HEK293T (cell line): ENCODE results near the gene PEX11B.

Source experiments
- BHLHE40 ChIP-seq: fragments of 450-650 bp; IDR thresholded peaks from 2 replicates; pipeline ENCODE4 v1.6.1; 2016; ENCODE audit warnings: mild to moderate bottlenecking, moderate library complexity, borderline replicate concordance
- CTBP1 ChIP-seq: fragments of 450-650 bp; IDR thresholded peaks from 2 replicates; pipeline ENCODE4 v1.6.1; 2016; ENCODE audit warnings: borderline replicate concordance
- ELF4 ChIP-seq: fragments of 450-650 bp; IDR thresholded peaks from 2 replicates; pipeline ENCODE4 v1.6.1; 2017; ENCODE audit warnings: antibody characterized with exemption
- FOXA1 ChIP-seq: fragments of 450-650 bp; IDR thresholded peaks from 2 replicates; pipeline ENCODE4 v1.6.1; 2016; ENCODE audit warnings: mild to moderate bottlenecking
- FOXK2 ChIP-seq: fragments of 450-650 bp; IDR thresholded peaks from 2 replicates; pipeline ENCODE4 v1.6.1; 2016; ENCODE audit warnings: mild to moderate bottlenecking
- FOXM1 ChIP-seq: fragments of 450-650 bp; IDR thresholded peaks from 2 replicates; pipeline ENCODE4 v1.6.1; 2017; ENCODE audit warnings: mild to moderate bottlenecking, borderline replicate concordance
- HDGF ChIP-seq: fragments of 450-650 bp; IDR thresholded peaks from 2 replicates; pipeline ENCODE4 v1.6.1; 2017; ENCODE audit warnings: antibody characterized with exemption, borderline replicate concordance
- L3MBTL2 ChIP-seq: fragments of 450-650 bp; conservative IDR thresholded peaks from 2 replicates; pipeline ENCODE4 v1.6.1; 2016; ENCODE audit warnings: mild to moderate bottlenecking
- LEF1 ChIP-seq: fragments of 450-650 bp; IDR thresholded peaks from 2 replicates; pipeline ENCODE4 v1.6.1; 2017; ENCODE audit warnings: mild to moderate bottlenecking, borderline replicate concordance
- NFRKB ChIP-seq: fragments of 450-650 bp; IDR thresholded peaks from 2 replicates; pipeline ENCODE4 v1.6.1; 2016; ENCODE audit warnings: mild to moderate bottlenecking, moderate library complexity
- PKNOX1 ChIP-seq: fragments of 450-650 bp; IDR thresholded peaks from 2 replicates; pipeline ENCODE4 v1.6.1; 2016
- SP1 ChIP-seq: fragments of 450-650 bp; IDR thresholded peaks from 2 replicates; pipeline ENCODE4 v1.6.1; 2017
- SUZ12 ChIP-seq: fragments of 450-650 bp; IDR thresholded peaks from 2 replicates; pipeline ENCODE4 v1.6.1; 2016; ENCODE audit warnings: mild to moderate bottlenecking
- ZNF384 ChIP-seq: fragments of 450-650 bp; IDR thresholded peaks from 2 replicates; pipeline ENCODE4 v1.6.1; 2016

GRCh38 chr1:145956361-145956760 lies 37.8 kb upstream of the PEX11B start:
- TF ChIP-seq SP1 (no peak), NFRKB (no peak), SUZ12 (no peak), ZNF384 (no peak), ELF4 (no peak), HDGF (no peak), PKNOX1 (no peak), FOXM1 (no peak), CTBP1 (no peak), LEF1 (no peak), FOXK2 (no peak), BHLHE40 (no peak), FOXA1 (no peak), L3MBTL2 (no peak)
